DMS79 treated with DMSO at 0.1 percent for 48 hours (cell line): ENCODE measurements around the gene HLCS.
"Not testable (repeated sequence)": the region's sequence is repeated elsewhere in the genome, so short reads cannot be mapped to it uniquely, and the experiment has no call there.

Experiments used
- DNase-seq: peaks from one replicate; lab custom pipeline; 2025; lab: John Stamatoyannopoulos, UW

HLCS gene

GRCh38 chr21:36847189-36847588 lies 119.3 kb downstream of the HLCS start:
- no peak for DNase-seq

- no peak for DNase-seq
Measured at GRCh38 chr21:36846631-36847030, 119.8 kb downstream of the HLCS start.

GRCh38 chr21:36845790-36846189 lies 120.7 kb downstream of the HLCS start:
- DNase-seq: no peak

DNA sequence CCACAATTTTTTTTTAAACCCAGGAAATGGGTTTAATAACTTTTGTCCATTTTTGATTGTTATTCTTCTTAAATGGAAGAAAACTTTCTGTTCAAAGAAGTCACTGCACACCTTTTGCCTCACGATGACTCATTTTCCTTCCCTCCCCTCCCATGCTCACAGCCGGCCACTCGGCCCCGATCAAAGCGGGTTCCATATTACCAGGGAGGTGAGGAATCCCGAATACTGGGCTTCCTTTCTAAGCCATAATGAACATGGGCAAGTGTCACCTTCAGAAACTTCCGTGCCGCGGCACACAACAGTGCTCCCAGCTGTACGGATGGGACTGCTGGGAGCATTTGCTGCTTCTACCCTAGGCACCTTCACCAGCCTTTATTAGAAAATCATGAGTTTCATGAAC lies 121.4 kb downstream of the HLCS start:
- no peak for DNase-seq

- no peak for DNase-seq
Measured at GRCh38 chr21:36841866-36842265, 124.6 kb downstream of the HLCS start.

GRCh38 chr21:36839735-36840134 lies 126.7 kb downstream of the HLCS start:
- DNase-seq: no peak

DNA sequence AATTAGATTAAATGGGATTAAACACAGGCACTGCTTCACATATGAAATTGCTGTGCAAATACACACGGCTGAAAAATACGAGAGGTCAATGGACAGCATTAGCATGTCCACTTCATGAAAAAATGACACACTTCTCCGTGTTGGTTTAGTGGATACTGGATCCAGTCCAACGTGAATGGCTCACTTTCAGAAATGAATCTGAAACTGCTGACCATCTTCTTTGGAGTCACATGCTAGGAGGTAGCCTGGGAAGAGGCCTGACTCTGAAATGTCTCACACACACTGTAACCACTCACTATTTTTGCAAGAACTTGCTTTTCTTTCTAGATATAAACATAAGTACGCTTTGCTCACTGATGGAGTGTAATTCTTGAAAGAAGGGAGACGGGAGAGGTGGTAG lies 127.3 kb downstream of the HLCS start:
- no peak for DNase-seq

GRCh38 chr21:36835383-36835795 lies 131.1 kb downstream of the HLCS start:
- no peak for DNase-seq

DNA sequence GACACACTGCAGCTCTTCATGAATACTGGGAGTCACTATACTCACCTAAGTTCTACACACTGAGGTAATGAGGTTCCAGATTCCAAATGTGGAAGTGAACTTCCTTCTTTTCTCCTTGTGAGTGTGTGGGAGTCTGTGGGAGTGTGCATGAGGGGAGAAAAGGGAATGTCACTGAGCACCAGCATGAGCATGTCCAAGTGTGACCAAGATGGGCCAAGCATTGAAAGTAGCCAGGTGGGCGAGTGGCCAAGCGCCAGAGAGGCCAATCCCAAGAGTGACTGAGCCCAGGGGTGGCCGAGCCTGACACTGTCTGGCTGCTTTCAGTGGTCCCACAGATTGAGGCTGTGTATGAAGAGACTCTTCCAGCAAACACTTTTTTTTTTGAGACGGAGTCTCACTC lies 132.3 kb downstream of the HLCS start:
- no peak for DNase-seq

- DNase-seq: no peak
Measured at GRCh38 chr21:36830100-36830499, 136.4 kb downstream of the HLCS start.

GRCh38 chr21:36828891-36829515 lies 137.5 kb downstream of the HLCS start:
- no peak for DNase-seq

DNA sequence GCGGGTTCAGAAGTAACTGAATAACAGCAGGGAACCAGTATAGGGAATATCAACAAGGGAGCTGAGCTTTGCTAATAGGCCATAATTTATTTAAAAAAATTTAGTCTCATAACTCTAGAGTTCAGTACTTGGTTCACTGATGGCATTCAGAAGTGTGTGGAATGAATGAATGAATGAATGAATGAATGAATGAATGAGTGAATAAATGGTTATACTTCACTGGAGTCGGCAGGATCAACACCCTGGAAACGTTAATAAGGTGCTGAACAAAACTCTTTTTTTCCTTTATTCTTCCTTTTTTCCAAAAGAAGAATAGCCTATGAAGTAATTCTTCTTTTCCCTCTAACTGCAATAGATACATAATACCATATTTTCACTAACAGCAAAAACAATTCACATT lies 138.3 kb downstream of the HLCS start:
- DNase-seq: no peak

GRCh38 chr21:36825658-36826057 lies 140.8 kb downstream of the HLCS start:
- peak; percentile 19 for DNase-seq

DNA sequence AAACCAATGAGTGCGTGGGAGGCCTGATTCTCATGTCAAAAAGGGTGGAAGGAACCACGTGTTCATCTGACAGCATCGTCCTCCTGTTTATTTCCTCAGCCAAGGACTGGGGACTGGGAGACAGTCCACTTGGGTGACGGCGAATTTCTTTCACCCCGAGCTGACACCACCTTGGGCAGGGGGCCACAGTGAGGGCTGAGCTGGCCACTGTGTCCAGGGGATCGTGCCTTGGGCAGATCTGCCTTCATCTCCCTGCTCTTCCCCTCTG lies 145.5 kb downstream of the HLCS start:
- DNase-seq: no peak

- DNase-seq: peak; percentile 10
Measured at GRCh38 chr21:36820176-36821031, 146.1 kb downstream of the HLCS start.

DNA sequence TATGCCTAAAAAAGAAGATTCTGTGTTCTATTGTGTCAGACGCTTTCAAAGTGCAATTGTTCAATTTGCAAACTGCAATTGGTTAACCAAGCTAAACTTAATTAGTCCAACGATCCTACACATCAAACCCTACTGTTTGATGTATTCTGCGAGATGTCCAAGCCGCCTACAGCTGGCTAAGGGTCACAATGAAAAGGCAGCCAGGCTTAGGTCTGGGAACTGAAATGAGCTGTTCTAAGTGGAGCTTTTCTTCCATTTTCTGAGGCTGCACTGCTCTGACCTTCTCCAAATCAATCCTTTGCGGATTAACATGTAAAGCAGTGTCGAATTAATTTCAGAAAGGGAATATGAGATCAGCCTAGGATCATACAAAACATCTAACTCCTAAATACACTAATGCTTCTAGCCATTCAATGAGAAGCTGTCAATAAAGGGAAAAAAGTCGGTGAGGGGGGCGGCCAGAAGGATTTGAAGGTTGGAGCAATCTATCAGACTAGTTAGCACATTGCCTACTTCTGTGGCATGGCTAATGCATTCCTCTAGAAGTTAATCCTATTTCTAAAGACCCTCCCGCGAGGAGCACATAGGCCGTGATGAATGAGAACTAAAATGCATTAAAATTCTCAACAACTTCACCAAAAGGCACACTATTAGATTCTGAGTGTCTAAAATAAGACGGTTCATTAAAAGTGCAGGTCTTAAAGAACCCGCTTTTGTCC lies 148.6 kb downstream of the HLCS start:
- no peak for DNase-seq

DNA sequence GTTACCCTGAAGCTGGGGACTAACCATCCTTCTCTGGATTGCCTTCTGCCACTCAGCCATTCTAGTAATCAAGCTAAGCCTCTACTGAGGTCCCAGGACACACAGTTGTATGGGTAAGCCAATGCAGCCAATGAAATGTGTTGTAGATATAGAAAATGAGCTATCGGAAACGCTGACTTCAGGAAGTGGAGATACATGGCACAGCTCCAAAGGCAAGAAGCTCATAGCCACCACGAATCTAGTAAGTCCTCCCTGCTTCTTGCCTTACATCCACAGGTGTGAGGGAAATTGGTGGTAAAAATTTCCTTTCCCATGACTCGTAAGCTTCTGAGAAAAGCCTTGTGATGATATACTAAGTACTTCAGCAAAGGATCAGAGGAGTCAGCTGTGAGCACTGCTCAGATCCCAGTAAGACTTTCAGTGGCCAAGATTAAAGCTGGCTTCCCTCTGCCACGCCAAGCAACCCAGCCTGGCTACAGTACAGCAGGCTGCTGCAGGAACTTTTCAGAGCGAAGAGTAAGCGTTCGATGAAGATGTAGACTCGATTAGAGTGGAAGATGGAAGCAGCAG lies 149.8 kb downstream of the HLCS start:
- no peak for DNase-seq

DNA sequence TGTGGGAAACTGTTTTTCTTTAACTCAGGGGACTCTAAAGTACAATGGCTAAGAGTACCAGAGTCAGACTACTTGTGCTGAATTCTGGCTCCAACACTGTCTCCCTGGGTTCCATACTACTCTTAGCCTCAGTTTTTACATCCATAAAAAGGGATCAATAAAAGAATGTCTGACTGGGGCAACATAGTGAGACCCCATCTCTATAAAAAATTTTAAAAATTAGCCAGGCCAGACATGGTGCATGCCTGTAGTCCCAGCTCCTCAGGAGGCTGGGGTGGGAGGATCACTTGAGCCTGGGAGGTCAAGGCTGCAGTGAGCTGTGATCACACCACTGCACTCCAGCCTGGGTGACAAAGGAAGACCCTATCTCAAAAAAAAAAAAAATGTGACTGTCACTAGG lies 150.4 kb downstream of the HLCS start:
- DNase-seq: not testable (repeated sequence)

DNA sequence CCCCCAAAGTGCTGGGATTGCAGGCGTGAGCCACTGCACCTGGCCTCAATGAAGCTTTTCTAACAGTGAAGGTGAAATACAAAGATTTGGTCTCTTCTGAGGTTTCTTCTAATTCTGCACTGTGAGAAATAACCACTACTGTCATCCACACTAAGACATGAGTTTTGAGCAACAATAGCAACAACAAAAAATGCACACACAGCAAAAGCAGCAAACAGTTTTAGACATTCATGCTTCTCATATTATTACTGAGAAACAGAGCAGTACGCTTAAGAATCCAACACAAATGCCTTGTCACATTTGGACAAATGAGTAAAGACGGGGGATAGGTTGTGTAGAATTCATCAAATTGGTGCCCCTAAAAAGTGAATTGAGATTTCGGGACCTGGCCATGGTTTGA lies 151.2 kb downstream of the HLCS start:
- DNase-seq: no peak

GRCh38 chr21:36813052-36813451 lies 153.4 kb downstream of the HLCS start:
- DNase-seq: no peak

DNA sequence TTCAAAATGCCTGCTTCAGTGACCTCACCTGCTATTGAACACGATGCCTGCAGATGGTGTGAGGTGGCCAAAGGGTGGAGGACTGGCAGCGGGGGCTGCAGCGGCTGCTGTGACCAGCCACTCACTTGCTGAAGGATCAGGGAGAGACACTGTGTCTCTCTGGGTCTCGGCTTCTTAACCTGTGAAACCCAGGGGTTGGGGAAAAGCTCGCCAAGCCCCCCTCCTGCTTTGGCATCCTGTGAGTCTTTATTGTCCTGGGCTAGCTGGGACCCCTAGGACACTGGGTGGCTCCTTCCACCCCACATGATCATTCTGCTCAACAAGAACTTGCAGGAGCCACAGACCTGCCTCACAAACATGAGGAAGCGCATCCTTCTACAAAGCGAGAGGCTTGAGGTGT lies 154.7 kb downstream of the HLCS start:
- no peak for DNase-seq

- DNase-seq: no peak
Measured at GRCh38 chr21:36810443-36810842, 156.0 kb downstream of the HLCS start.

GRCh38 chr21:36807422-36807928 lies 159.0 kb downstream of the HLCS start:
- no peak for DNase-seq
